ENCODE data around the gene GALNT18. TPM values are rescaled to one million over a fixed set of nuclear protein-coding genes. Genes with fewer than 3 reads are reported as not detected.

Gene GALNT18
- total RNA-seq, 1 donor from 2014 or later: 39.8 TPM

GRCh38 chr11:11522591-11522990 lies 99.2 kb downstream of the GALNT18 start:
- no peak for TF ChIP-seq CTCF (IDR thresholded peaks at IDR 0.05)
- Mint-ChIP-seq H3K36me3 (ENCODE audit: unreplicated experiment) (peaks cover 10% of the 10 kb centered on the region), H3K27me3 (ENCODE audit: unreplicated experiment) (peaks cover 4% of the 10 kb centered on the region), H3K4me1 (ENCODE audit: unreplicated experiment) (peaks cover 18% of the 10 kb centered on the region), H3K27ac (ENCODE audit: unreplicated experiment) (no peak overlapping the region), H3K9me3 (ENCODE audit: unreplicated experiment) (no peaks in the 10 kb centered on the region), H3K4me3 (ENCODE audit: unreplicated experiment) (no peak overlapping the region)
- DNase-seq (ENCODE audit: extremely low spot score, unreplicated experiment): no peak

- Mint-ChIP-seq H3K27me3 (ENCODE audit: unreplicated experiment) (peaks cover 4% of the 10 kb centered on the region), H3K4me3 (ENCODE audit: unreplicated experiment) (no peak overlapping the region), H3K9me3 (ENCODE audit: unreplicated experiment) (no peaks in the 10 kb centered on the region), H3K36me3 (ENCODE audit: unreplicated experiment) (peaks cover 10% of the 10 kb centered on the region), H3K27ac (ENCODE audit: unreplicated experiment) (no peak overlapping the region), H3K4me1 (ENCODE audit: unreplicated experiment) (peaks cover 17% of the 10 kb centered on the region)
- no peak for TF ChIP-seq CTCF (IDR thresholded peaks at IDR 0.05)
- no peak for DNase-seq (ENCODE audit: extremely low spot score, unreplicated experiment)
Measured at GRCh38 chr11:11521306-11522002, 100.4 kb downstream of the GALNT18 start.

- no peak overlapping the region for H3K4me3 Mint-ChIP-seq (ENCODE audit: unreplicated experiment)
- H3K27ac Mint-ChIP-seq (ENCODE audit: unreplicated experiment): no peak overlapping the region
- TF ChIP-seq CTCF (IDR thresholded peaks at IDR 0.05): no peak
- no peaks in the 10 kb centered on the region for H3K9me3 Mint-ChIP-seq (ENCODE audit: unreplicated experiment)
- H3K27me3 Mint-ChIP-seq (ENCODE audit: unreplicated experiment): peaks cover 4% of the 10 kb centered on the region
- DNase-seq (ENCODE audit: extremely low spot score, unreplicated experiment): no peak
- peaks cover 17% of the 10 kb centered on the region for H3K4me1 Mint-ChIP-seq (ENCODE audit: unreplicated experiment)
- peaks cover 8% of the 10 kb centered on the region for H3K36me3 Mint-ChIP-seq (ENCODE audit: unreplicated experiment)
Measured at GRCh38 chr11:11520231-11521015, 101.4 kb downstream of the GALNT18 start.

- Mint-ChIP-seq H3K27me3 (ENCODE audit: unreplicated experiment) (peaks cover 4% of the 10 kb centered on the region), H3K9me3 (ENCODE audit: unreplicated experiment) (no peaks in the 10 kb centered on the region), H3K27ac (ENCODE audit: unreplicated experiment) (no peak overlapping the region), H3K4me1 (ENCODE audit: unreplicated experiment) (peaks cover 18% of the 10 kb centered on the region), H3K36me3 (ENCODE audit: unreplicated experiment) (peaks cover 2% of the 10 kb centered on the region), H3K4me3 (ENCODE audit: unreplicated experiment) (no peak overlapping the region)
- DNase-seq (ENCODE audit: extremely low spot score, unreplicated experiment): no peak
- no peak for TF ChIP-seq CTCF (IDR thresholded peaks at IDR 0.05)
Measured at GRCh38 chr11:11519184-11519583, 102.6 kb downstream of the GALNT18 start.

GRCh38 chr11:11514246-11514645 lies 107.6 kb downstream of the GALNT18 start:
- Mint-ChIP-seq H3K36me3 (ENCODE audit: unreplicated experiment) (peaks cover 2% of the 10 kb centered on the region), H3K4me1 (ENCODE audit: unreplicated experiment) (peaks cover 39% of the 10 kb centered on the region), H3K9me3 (ENCODE audit: unreplicated experiment) (no peaks in the 10 kb centered on the region), H3K27me3 (ENCODE audit: unreplicated experiment) (no peaks in the 10 kb centered on the region), H3K4me3 (ENCODE audit: unreplicated experiment) (no peak overlapping the region), H3K27ac (ENCODE audit: unreplicated experiment) (no peak overlapping the region)
- no peak for DNase-seq (ENCODE audit: extremely low spot score, unreplicated experiment)
- no peak for TF ChIP-seq CTCF (IDR thresholded peaks at IDR 0.05)
